Embryonic facial prominence (tissue), 1 donor: ENCODE results near the gene DPP6.

Source experiments
- DNase-seq: peaks from one replicate; pipeline ENCODE4 v3.0.0-alpha.2; 2016; ENCODE audit errors: extremely low spot score

DPP6 gene

DNA sequence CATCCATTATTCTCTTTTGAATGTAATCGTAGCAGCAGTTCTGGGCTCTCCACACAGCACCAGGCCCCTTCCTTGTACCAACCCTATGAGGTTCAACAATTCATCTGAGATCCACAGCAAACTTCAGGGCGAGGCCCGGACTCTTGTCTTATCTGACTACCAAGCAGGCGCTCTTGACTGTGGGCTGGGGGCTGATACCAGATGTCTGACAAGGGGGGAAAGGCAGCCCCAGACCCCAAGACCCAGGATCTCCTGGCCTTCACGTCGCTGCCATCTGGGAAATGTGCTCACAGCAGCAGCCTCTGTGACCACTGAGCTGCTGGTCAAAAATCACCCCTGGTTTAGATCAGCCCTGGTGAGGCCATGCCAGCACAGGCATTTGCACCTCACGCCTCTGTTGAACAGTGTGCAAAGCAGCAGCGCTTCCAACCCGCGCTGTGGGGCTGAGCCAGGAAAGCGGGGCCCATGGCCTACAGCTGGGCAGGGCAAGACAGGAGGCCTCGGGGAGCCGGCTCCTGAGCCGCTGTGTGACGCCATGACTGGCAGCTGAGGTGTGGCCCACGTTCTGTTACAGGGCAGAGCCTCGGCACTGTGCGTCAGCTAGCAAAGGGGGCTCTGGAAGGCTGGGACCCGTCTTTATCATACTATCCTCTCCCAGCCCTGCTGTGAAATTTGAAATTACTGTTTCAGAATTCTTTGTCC is 806.8 kb downstream of the DPP6 start:
- DNase-seq, result no peak

DNA sequence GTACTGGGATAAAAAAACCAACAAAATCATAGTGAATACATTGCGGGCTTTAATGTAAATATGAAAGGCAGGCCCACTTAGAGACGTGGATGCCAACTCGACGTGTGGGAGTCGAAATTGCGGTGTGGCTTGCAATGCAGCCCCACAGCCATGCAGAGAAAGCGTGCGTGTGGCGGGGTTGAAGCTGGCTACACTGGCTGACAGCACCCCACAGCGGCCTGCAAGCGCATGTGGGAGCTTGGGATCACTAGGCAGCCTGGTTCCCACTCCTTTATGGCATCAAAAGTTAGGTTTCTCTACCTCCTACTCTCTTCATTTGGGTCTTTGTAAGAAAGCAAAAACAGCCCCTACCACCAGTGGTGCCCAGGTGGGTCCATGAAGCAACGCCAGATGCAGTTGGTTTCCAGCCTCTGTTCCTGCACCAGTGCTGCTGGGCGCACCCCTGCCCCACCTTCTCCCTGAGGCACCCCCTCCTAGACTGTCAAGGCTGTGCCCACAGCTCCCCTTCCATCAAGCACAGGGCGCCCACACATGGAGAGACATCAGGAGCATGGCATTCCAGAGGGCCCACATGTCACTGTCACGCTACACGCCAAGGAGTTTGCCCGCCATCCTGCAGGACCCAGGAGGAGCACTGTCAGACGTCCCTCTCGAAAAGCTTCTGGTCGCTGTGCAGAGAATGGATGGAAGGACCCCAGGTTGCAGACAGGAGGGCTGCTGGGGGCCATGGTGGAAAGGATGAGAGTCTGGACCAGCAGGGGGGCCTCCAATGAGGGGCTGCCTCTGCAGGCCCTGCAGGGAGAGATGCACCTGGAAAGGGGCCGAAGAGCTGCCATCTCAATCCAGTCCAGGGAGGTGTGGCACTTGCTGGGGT is 807.8 kb downstream of the DPP6 start:
- DNase-seq, result no peak

DNA sequence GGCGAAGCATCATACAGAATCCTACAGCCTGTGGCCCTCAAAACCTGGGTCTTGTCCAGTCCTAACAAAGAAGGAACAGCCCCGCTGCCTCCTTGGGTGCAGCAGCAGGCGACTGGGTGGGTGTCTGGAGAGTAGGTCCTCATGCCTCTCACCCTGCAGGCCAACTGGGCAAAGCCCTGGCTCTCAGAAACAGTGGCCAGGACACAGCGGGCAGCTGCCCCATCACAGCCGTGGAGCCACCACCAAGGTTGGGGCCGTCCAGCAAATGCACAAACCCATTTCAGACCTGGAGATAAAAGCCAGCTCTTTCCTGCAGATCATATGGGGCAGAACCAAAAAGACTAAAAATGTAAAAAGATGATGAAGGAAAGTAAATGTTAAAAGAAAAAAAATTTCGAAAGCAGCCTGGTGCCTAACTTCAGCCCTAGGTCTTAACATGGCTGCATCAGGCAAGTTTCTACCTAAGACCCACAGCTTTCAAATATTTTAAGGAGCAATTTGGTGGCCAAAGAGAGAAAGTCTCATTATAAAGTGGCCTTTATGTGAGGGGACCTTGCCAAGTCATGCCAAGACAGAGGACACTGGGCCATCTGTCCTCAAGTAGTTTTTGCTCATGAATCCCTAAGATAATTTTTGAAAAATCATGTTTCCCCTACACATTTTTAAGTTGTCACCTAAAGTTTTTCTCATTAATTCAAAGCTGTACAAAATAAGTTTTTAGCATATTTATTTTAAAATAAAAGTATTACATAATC is 808.6 kb downstream of the DPP6 start:
- DNase-seq, result no peak

DNA sequence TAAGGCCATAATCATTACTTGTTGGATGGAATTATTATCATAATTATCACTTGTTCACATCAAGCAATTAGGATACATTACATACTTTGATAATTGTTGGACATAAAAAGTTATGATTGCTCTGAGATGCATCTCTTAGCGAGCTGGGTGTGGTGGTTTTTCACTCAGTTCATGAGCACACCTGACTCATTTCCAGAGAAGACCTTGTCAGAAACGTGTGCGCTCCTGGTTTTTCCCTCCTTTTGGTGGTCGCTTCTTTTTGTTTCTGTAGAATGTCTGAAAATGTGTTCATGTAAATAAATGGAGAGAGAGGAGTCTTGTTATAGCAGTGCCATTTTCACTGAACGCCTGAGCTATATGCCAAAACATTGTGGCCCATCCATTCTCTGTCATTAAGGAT is 809.4 kb downstream of the DPP6 start:
- no peak for DNase-seq

DNA sequence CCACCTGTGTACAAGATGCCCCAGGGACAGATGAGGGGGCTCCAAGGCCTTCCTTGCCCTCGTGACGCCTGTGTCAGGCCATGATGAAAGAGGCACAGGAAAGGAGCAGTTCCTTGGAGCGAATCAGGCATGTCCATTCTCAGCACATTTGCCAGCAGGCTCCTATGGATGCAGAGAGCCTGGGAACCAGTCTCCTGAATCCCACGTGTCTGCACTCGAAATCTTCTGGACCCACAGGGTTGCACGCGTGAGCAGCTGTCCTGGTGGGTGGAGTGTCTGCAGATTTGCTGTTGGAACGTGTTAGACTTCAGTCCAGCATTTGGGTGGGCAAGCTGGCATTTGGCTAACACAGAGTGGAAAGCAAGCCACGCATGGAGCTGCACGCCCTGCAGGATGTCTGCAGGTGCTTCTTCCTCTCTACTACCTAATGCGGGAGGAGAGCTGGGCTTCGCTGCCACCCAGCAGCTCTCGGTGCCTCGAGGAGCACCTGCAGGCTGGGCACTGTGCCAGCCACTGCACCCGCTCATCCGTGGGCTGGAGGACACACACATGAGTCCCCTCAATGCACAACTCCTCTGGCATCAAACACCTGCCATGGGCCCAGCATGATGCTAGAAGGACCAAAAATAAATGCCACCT is 810.1 kb downstream of the DPP6 start:
- no peak for DNase-seq

DNA sequence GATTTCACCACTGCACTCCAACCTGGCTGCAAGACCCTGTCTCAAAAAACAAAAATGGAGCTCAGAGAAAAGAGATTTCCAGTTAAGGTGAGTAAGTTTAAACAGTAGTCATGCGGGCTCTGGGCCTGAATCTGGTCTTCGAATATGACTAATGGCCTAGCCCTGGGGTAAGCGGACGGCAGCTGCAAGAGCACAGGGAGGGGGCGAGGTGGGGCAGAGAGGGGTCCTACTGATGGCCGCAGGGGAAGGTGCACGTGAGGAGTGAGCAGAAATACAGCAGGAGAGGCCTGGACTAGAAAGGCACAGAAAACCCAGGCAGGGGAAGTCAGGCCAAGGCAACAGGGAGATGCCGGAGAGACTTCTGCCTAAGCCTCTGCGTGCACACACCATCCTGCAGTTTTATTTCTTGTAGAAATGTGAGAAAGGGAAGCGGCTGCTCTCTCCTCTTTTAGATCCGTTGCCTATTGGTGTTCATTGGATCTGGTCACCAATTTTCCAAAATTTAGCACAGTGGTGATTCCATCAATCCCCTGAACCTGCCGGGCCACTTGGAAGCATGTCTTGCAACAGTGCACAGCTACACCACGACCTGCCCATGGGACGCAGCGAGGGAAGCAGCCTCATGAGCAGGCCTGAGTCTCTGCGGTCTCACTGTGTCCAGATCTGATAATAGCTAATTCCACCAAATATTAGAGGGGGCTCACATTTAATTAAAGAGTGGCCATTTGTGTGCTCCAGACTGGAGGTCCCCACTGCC is 811.7 kb downstream of the DPP6 start:
- DNase-seq, result no peak

DNA sequence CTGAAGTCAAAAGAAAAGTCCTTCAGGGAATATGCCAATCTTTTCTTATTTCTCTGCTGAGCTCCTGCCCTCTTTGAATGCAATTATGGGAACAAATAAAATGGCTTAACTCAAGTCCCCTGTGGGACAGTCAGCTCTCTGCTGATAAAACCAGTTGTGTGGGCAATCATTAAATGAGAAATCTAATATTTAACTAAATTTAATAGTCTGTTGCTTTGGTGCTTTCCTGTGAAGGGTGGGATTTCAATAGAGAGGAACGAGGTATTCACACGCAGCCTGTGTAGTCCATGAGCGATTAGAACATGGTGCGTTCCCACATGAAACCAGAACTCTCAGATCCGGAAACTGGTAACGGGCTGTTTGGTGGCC is 812.3 kb downstream of the DPP6 start:
- no peak for DNase-seq

DNA sequence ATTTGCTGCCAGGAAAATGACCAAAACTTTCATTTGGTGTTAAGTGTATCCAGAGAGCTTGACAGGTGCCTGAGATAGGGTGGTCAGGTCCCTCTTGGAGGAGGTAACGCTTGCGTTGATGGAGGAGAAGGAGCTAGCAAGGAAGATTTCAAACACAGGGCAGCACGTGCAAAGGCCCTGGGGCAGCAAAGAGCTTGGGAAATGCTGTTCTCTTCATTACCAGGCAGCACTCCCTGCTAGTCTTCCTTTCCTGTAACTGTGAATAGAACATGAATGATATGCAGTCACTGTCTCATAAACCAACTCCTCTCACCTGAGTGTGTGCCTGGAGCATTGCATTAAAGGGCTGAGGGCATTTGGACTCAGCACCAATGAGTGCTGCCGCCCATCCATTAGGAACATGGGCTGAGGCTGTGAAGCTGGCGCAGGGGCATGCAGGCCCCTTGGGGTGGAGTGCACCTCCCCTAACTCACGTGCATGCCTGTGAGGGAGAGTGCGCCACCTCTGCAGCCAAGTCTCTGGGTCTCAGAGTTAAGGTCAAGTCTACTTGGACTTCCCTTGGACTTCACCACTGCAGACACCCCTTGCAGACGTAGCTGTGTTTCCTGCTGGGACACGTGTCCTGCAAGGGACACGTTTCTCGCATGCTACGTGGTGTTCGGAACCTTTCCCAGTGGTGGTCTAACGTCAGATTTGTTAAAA is 813.9 kb downstream of the DPP6 start:
- DNase-seq, result no peak

DNA sequence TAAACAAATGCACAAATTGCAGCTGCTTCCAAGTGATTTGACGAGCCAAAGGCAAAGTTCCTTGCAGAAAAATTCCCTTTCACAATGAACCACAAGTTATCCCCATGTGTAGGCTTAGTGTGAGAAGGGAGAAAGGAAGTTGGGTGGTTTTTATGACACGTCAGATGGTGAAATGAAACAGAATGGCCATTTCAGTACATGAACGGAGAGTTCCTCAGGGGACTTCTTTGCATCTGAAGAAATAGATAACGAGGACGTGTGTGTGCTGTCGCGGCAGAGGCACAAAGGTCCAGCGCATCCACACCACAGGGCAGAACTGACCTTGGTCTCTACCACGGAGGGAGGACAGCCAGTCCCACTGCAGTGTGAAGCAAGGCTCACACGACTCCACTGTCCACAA is 814.9 kb downstream of the DPP6 start:
- DNase-seq, result no peak

DNA sequence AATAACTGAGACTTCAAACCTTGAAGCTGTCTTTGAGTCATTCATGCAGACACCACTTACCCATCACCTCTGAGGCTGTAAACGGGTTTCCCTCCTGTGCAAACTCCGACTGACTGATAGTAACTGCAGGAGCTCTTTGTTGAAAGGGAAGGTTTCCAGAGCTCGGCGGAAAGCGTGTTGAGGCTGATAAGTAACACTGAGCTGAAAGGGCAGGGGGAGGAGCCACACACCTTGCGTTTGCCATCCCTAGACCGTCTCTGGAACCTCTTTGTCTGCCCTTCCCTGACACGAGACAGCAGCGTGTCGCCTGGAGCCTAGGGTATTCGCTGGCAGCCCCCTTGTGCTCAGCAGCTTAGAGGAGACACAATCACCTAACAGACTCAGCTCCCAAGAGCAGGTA is 816.7 kb downstream of the DPP6 start:
- no peak for DNase-seq

DNA sequence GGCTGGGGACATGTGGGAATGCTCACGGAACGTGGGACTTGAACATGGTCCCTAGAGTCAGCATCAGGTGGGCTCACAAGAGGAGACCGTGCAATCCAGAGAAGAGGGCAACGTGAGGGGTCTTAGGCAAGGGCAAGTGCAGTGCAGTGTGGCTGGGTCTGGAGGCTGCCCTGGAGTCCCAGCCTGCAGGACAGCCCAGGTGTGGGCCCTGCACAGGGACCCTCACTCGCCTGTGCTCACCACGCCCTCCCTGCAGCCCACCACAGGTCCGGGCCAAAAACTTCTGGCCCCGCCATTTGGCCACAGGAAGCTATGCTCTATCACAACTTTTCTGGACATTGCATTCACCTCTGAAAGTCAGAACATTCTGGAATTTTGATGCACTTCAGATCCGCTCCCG is 817.2 kb downstream of the DPP6 start:
- no peak for DNase-seq

DNA sequence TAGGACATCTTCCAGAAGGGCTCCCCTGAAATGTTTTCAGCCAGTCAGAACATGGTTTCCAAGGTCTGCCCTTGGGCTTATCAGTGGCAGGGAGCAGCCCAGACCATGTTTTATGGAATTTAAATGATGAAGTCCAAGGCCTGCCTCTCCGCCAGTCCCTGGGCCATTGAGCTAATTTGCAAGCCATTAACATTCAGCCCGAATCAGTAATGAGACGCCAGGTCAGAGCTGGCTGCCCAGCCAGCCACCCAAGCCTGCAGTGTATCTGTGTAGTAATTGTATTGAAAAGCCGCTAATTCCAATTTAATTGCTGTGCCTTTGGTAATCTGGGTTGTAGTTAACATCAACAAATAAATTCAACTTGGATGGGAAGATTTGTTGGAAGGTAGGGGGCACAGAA is 819.3 kb downstream of the DPP6 start:
- DNase-seq, result no peak

DNA sequence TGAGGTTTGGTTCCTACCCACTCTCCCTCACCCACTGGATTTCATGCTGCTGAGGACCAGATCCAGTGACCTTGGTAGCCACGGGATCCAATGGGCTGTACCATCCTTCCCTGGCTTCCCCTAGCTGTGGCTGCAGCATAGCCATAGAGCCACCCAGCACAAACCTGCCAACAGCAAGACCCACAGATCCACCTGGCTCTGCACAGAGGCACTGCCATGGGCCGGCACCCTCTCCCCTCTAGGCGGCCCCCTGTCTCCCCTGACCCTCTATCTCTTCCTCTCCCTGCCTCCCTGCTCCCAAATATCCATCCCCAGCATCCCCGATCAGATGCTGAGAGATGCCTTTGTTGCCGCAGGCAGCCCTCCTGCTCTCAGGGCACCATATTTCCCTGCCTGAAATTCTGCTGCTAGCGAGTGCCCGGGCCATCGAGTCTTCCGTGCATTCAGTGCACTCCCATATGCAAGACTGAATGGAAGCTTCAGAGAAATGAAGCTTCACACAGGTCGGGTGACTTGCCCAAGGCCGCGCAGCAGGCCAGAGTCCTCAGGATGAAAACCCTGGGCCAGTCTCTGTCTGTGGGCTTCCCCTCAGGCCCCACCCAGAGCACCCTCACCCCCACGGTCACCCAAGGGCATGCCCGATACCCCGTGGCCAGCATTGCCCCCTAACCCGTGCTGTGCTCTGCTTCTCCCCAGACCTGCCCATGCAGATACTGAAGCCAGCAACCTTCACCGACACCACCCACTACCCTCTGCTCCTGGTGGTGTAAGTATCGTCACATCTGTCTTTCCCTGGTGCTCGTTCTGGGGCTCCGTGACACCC is 819.9 kb downstream of the DPP6 start:
- no peak for DNase-seq

DNA sequence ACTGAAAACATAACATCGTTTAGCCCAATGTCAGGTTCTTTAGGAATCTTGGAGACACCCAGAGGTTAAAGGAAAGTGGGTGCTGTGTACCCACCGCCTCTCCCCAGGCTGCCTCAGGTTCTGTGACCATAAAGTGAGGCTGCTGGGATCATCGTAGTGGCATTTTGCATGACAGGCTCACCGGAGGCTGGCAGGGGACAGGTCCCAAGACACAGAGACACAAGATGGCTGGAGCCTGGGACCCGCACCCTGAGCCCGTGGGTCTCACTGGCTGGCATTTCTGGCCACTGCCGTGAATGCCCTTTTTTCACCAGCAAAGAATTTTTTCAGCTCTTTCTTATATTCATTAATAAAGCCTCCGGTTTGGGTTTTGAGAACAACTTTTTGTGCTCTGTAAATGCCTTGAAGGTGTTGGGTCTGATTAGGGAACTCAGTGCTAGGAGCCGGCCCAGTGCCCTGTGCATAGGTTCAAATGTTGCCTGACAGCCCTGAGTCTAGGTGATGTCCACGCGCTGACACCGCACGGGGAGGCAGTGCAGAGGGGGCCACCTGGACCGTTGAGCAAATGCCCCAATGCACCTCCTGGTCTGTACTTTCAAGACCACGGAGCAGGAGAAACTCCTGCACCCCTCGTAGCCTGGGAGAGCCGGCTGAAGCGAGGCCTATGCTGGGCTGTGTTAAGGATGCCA is 820.8 kb downstream of the DPP6 start:
- no peak for DNase-seq

DNA sequence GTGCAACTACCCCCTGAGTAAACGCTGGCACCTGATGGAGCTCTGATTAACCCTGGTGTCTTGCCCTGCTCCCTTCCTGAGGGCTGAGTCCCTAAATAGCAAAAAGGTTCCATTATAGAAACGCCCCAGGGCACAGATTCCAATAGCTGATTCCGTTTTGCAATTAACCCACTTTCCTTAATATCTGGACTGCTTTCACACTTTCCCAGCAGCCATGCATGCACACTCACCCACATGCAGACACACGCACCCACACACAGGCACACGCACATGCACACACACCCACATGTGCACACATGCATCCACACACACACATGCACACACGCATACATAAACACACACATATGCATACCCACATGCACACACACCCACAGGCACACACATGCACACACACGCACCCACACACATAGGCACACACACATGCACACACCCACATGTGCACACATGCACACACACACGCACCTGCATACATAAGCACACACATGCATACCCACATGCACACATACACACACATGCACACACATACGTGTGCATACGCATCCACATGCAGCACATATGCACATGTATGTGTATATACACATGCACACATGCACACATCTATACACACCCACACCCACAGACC is 821.4 kb downstream of the DPP6 start:
- no peak for DNase-seq

DNA sequence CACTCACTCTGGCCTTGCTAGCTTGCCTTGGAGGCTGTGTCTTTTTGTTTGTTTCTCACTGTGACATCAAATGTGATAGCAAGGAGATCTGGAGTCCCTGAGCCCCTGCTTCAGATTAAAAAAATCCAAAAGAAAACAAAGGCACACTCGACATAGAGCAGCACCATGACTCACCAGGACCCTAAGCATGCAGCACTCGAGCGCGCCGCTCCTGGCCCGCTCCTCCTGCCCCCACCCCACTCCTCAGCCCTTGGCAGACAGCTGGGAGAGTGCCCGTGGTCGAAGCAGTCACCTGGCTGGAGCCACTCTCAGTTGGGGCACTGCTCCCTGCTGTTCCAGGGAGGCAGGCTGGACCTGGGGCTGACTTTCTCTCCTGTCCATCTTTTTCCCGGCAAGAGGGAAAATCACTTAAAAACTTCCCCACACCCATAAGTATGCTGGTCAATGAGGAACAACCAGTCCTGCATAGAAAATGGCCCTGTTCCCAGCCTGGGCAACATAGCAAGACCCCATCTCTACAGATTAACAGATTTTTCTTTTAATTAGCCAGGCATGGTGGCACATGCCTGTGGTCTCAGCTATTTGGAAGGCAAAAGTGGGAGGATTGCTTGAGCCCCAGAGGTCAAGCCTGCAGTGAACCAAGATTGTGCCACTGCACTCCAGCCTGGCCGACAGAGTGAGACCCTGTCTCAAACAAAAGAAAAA is 822.4 kb downstream of the DPP6 start:
- DNase-seq, result no peak

DNA sequence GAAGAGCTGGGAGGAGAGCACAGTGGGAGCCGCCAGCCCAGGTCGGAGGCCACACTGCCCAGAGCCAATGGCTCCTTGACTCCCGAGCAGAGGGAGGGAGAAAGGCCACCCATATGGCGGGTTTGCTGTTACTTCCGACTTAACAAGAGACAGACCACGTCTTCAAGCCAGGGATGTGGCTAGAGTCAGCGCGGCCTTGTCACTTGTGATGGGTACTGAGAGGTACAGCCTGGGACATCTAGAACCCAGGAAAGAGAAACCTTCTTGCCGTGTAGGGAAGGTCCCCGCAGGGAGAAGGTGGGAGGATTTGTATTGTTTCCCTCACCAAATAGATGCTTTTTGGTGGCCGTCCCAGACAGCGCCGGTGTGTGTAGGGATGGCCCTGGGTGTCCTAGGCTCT is 823.1 kb downstream of the DPP6 start:
- DNase-seq, result no peak

DNA sequence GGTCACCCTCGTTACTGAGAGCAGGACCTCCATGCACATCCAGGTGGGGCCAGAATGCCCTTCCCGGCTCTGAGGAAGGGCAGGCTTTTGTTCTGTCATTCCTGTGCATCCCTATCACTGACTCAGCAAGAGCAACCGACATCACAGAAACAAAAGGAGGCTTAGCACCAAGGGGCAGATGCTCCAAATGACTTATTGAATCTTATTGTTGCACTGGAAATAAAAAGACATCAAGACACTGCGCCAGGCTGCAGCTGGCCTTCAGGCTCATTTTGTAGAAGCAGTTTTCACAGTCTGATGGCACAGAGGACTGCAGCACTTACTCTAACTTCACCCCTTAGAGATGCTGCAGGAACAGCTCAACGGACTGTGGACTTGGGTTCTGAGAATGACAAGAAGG is 824.3 kb downstream of the DPP6 start:
- no peak for DNase-seq
